ENCODE results near the gene KLLN. TPM values are rescaled to one million over a fixed set of nuclear protein-coding genes. Genes with fewer than 3 reads are reported as not detected.
"Not testable (repeated sequence)": the region's sequence is repeated elsewhere in the genome, so short reads cannot be mapped to it uniquely, and the experiment has no call there.

KLLN gene
- total RNA-seq, 1 experiment from 2014 or later, result 0.15 TPM

DNA sequence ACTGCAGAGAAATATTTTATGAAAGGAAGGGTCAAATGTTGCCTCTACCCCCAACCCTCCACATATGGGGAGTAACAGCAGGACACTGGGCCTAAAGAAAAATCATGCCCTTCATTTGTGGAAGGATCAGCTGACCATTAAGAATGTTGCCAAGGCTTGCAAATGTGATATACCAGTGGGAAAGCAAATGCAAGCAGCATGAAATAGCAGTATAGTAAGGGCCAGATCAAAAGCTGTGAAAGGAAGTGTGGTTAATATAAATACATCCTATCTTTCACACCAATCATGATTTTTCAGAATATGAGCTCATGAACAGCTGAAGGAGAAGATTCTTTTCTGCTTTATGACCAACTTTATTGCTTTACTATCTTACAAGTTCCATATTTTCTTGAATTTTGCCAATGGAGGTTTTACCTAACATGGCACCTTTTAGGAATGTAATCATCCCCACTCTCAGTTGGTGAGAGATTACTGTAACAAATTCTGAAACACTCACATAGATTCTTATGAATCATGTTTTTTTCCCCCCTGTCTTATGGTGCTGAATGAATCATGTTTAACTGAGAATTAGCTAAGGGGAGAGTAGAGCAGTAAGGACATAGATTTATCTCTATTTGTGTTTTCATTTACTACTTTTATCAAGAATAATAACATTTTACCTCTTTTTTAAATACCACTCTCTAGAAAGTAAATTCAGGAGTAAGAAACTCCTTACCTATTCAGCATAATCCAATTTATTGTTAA lies 33.2 kb downstream of the KLLN start:
- Histone ChIP-seq H3K4me1 (ENCODE audit: insufficient read depth, low read length) (no peaks in the 10 kb centered on the region), H3K4me2 (ENCODE audit: low read length) (no peak overlapping the region), H3K9ac (ENCODE audit: low read length) (no peak overlapping the region), H3K79me2 (ENCODE audit: low read length) (no peaks in the 10 kb centered on the region), H3F3A (ENCODE audit: low read length, unreplicated experiment) (no peaks in the 10 kb centered on the region), H3K36me3 (ENCODE audit: low read depth, low read length) (no peaks in the 10 kb centered on the region), H3K27ac (ENCODE audit: low read length) (no peak overlapping the region), H4K20me1 (ENCODE audit: low read length) (no peaks in the 10 kb centered on the region), H2AFZ (ENCODE audit: low read length) (no peak overlapping the region), H3K9me3 (ENCODE audit: low read length) (no peaks in the 10 kb centered on the region), H3K4me3 (ENCODE audit: low read length) (no peak overlapping the region), H3K9me2 (replicated peaks; ENCODE audit: low read length) (no peaks in the 10 kb centered on the region), H3K27me3 (ENCODE audit: low read length) (no peaks in the 10 kb centered on the region)
- no peak for DNase-seq
- ChIA-PET POLR2A (ENCODE audit: unreplicated experiment) (no interaction called here), CTCF (interaction anchor here (0.6 kb wide), 1 partner anchor 16 kb away, joined by 3 read pairs; no protein-coding TSS in a partner anchor)
- intact Hi-C loops (cut with micrococcal nuclease), result no loop called here
- BruUV-seq (replicated peaks), result no TSS peak
- no peak for ATAC-seq
- TF ChIP-seq EZH2 (IDR thresholded peaks at IDR 0.05; ENCODE audit: low read length, unreplicated experiment) (no peak), EZH2phosphoT487 (IDR thresholded peaks at IDR 0.05; ENCODE audit: borderline replicate concordance, low read length) (no peak), CTCF (conservative IDR thresholded peaks at IDR 0.05; ENCODE audit: low read depth, low read length) (no peak)

DNA sequence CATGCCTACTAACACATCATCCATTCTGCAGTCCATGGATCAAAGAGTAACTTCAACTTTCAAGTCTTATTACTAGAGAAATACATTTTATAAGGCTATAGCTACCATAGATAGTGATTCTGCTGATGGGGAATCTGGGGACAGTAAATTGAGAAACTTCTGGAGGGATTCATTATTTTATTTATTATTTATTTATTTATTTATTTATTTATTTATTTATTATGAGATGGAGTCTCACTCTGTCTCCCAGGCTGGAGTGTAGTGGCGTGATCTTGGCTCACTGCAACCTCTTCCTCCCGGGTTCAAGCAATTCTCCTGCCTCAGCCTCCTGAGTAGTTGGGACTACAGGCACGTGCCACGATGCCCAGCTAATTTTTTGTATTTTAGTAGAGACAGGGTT lies 34.3 kb downstream of the KLLN start:
- H2AFZ ChIP-seq (ENCODE audit: low read length); H4K20me1 ChIP-seq (ENCODE audit: low read length); H3K27me3 ChIP-seq (ENCODE audit: low read length); H3K9ac ChIP-seq (ENCODE audit: low read length); CTCF ChIA-PET; DNase-seq; H3K36me3 ChIP-seq (ENCODE audit: low read depth, low read length); intact Hi-C loops (cut with micrococcal nuclease); H3K4me3 ChIP-seq (ENCODE audit: low read length); H3K4me1 ChIP-seq (ENCODE audit: insufficient read depth, low read length); BruUV-seq (replicated peaks); H3K79me2 ChIP-seq (ENCODE audit: low read length); H3F3A ChIP-seq (ENCODE audit: low read length, unreplicated experiment); ATAC-seq; H3K9me3 ChIP-seq (ENCODE audit: low read length); POLR2A ChIA-PET (ENCODE audit: unreplicated experiment); H3K4me2 ChIP-seq (ENCODE audit: low read length); H3K27ac ChIP-seq (ENCODE audit: low read length); H3K9me2 ChIP-seq (replicated peaks; ENCODE audit: low read length): not testable (repeated sequence)

GRCh38 chr10:87827681-87828080 lies 35.7 kb downstream of the KLLN start:
- CTCF ChIA-PET, result no interaction called here
- Histone ChIP-seq H3K4me3 (ENCODE audit: low read length) (no peak overlapping the region), H2AFZ (ENCODE audit: low read length) (no peak overlapping the region), H3K4me1 (ENCODE audit: insufficient read depth, low read length) (no peaks in the 10 kb centered on the region), H3K36me3 (ENCODE audit: low read depth, low read length) (no peaks in the 10 kb centered on the region), H3K27me3 (ENCODE audit: low read length) (no peaks in the 10 kb centered on the region), H3K4me2 (ENCODE audit: low read length) (no peak overlapping the region), H4K20me1 (ENCODE audit: low read length) (no peaks in the 10 kb centered on the region), H3K9me2 (replicated peaks; ENCODE audit: low read length) (no peaks in the 10 kb centered on the region), H3K9me3 (ENCODE audit: low read length) (no peaks in the 10 kb centered on the region), H3K9ac (ENCODE audit: low read length) (no peak overlapping the region), H3F3A (ENCODE audit: low read length, unreplicated experiment) (no peaks in the 10 kb centered on the region), H3K27ac (ENCODE audit: low read length) (no peak overlapping the region), H3K79me2 (ENCODE audit: low read length) (no peaks in the 10 kb centered on the region)
- POLR2A ChIA-PET (ENCODE audit: unreplicated experiment), result no interaction called here
- intact Hi-C loops (cut with micrococcal nuclease), result no loop called here
- ATAC-seq (no peak), DNase-seq (no peak)
- no peak for TF ChIP-seq EZH2 (IDR thresholded peaks at IDR 0.05; ENCODE audit: low read length, unreplicated experiment)
- no peak for TF ChIP-seq EZH2phosphoT487 (IDR thresholded peaks at IDR 0.05; ENCODE audit: borderline replicate concordance, low read length)
- no peak for TF ChIP-seq CTCF (conservative IDR thresholded peaks at IDR 0.05; ENCODE audit: low read depth, low read length)
- no TSS peak for BruUV-seq (replicated peaks)

Measured in PC-3 (cell line).